GM19238 (cell line): Measurements from ENCODE around the gene EPHB1.
"Not testable (repeated sequence)": the region's sequence is repeated elsewhere in the genome, so short reads cannot be mapped to it uniquely, and the experiment has no call there.

Experiments
- DNase-seq: peaks from one replicate; pipeline ENCODE4 v3.0.0; 2011; ENCODE audit warnings: low spot score; ENCODE audit not compliant: insufficient read length

Gene EPHB1

GRCh38 chr3:135114551-135114950, 319.5 kb downstream of the EPHB1 start:
- DNase-seq, result not testable (repeated sequence)

DNA sequence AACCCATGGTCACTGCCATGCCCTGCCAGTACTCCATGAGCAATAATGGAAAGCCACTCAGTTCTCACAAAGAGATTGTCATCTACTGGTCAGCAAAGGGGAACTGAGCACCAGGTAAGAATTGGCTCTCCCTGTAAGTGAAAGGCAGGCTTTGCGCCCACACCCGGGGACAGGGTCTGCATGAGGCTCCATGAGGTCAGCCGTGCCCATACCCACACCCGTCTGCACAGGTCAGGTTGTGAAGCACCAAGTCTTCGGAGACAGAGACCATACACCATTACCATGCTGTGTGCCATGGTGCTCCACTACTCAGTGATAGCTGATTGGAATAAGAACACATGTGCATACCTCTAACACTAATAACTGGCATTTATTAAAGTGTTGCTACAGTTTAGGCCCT, 322.9 kb downstream of the EPHB1 start:
- no peak for DNase-seq

GRCh38 chr3:135118792-135119191, 323.7 kb downstream of the EPHB1 start:
- DNase-seq, result no peak

DNA sequence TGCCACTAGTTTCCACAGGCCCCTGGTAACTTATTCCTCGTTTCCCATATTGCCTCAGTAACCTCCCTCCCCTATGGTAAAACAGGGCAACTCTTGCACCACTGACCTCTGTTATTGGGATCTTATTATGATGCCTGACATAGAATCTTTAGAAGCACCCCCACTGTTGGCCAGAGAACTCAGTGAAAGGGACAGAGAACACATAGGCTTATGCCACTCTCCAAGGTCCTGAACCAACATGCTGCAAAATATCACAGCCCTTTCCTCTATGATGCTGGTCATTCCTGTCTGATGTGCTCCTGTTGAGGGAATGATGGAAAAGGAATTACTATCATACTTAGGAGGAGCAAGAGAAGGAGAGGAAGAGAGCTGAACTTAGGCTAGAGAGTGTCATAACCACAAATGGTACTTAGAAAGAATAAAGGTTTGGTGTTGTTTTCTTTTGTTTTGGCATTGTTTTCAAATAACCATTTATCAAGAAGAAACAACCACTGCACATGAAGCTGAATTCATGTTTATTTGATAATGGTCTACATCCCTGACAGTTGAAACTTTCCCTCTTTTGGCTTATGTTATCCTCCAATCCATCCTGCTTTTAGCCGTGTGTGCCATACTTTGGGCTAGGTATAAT, 330.2 kb downstream of the EPHB1 start:
- no peak for DNase-seq

DNA sequence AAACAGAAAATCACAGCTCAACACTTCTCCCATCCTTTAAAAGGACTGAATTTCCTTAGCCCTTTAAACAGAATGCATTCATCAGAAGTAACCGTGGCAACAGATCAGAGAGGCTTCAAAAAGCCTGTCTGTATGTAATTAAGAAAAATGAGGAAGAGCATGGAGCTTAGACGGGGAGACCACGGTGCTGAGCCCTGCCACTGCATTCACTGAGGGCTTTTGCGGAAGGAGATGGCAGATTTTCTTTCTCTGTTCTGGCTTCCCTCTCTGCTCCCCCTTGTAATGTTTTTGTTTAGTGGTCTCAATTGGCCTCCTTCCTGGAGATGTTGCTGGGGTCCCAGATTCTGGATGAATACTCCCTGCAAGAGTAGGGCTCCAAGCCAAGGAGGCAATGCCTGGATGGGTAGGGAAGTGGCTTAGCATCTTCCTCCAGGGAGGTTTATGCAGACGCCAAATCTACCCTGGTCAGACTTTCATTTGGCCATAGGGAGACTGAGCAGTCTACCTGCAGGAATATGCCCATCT, 332.9 kb downstream of the EPHB1 start:
- DNase-seq, result no peak

- DNase-seq, result no peak
These were observed 333.8 kb downstream of the EPHB1 start for GRCh38 chr3:135128818-135129217.

- DNase-seq, result no peak
These were observed 336.2 kb downstream of the EPHB1 start for GRCh38 chr3:135131290-135131689.

DNA sequence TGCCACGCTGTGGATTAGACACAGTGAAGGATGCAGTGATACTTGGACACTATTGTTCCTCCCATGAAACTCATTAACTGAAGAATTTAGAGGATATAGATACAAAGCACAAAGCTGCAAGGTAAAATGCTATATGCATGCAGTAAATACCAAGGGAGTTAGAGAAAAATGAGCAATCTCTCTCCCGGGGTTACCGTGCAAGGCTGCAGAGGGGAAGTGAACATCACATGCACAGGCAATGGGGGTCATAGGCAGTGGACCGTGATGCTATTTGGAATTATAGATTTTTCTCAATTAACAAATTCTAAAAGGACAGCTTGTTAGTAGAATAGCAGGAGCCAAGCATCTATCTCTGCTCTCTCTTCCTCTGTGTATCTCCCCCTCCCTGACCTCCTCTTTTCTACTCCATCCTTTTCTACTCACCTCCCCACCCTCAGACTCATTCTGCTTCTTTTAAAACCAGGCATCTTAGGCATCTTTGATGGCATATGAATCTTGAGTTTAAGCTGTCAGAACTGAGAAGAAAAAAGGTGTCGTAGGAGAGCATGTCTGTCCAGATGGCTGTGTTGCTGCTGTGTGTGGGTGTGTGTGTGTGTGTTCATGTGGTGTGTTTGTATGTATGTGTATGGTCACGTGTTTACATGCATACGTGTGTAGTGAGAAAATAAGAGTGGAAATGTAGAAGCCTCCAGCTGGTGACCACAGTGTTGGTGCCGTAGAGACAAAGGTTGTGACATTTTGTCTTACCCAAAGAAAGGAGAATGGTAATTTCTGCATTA, 339.0 kb downstream of the EPHB1 start:
- no peak for DNase-seq

- no peak for DNase-seq
These were observed 339.6 kb downstream of the EPHB1 start for GRCh38 chr3:135134684-135135075.

DNA sequence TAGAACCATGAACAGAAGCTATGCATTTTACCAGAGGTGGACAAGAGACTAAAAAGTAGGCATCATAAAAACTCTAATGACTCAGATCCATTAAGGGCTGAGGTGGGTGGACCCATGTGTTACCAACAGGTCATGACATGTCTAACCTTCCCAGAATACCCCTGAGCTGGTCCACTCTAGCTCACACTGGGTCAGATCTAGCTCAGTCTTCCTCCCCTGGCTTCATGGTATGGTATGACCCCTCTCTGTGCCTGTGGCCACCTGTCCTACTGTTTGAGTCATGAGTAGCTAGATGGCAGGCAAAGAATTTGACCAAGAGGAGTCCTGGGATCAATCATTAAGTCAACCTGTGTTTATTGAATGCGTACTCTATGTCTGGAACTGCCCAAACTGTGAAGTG, 340.4 kb downstream of the EPHB1 start:
- DNase-seq, result no peak

GRCh38 chr3:135136361-135137100, 341.5 kb downstream of the EPHB1 start:
- DNase-seq, result no peak

- DNase-seq, result no peak
These were observed 342.2 kb downstream of the EPHB1 start for GRCh38 chr3:135137296-135137695.

DNA sequence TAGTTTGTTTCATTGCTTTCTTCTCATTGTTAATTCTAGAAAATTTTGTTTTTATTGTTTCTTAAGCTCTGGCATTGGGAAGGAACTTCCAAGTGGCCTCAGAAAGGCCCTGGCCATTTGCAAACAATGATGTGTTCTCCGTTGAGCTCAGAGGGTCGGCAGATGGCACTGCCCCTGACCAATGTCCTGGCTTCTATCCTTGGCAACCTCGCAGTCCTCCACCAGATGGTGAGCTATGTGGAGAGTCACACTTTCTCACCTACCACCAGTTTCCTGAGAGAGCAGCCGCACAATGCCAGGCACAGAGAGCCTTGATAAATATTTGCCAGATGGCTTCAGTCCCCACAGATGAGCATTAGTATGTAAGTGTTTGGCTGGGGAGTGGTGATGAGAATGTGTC, 343.7 kb downstream of the EPHB1 start:
- no peak for DNase-seq

GRCh38 chr3:135140591-135140990, 345.5 kb downstream of the EPHB1 start:
- no peak for DNase-seq

DNA sequence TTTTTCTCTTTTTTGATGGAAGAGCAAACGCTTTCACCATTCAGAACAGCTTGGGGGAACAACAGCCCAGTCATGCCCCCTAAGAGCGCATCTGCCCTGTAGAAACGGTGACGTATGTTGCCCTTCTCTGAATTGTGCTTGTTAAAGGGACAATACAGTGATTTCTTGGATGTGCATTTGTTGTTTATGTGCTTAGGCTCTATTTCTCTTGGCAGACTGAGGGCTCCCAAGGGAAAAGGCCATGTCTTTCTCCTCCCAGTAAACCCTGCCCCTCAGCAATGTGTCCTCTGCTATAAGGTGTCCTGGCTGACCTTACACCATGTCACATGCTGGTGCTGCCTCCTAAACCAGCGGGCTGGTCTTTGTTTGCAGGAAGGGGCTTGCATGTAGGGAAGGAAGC, 346.1 kb downstream of the EPHB1 start:
- DNase-seq, result no peak

- DNase-seq, result no peak
These were observed 346.6 kb downstream of the EPHB1 start for GRCh38 chr3:135141672-135142071.

DNA sequence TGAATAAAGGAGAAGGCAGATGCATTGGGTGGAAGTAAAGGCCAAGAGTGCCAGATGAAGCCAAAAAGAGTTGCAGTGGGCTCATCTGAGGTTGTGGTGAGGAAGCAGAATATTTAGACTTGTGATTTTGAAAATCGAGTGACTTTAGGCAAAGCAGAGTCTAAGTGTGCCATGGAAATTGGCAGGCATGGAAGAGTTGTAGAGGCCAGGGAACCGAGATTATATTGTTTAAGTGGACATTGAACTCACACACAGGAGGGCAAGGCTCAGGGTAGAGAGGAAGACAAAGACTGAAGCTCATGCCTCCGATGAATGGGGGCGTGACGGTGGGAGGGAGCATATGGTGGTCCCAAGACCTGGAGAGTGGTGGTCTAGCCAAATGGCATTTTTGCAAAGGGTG, 347.5 kb downstream of the EPHB1 start:
- DNase-seq, result no peak

DNA sequence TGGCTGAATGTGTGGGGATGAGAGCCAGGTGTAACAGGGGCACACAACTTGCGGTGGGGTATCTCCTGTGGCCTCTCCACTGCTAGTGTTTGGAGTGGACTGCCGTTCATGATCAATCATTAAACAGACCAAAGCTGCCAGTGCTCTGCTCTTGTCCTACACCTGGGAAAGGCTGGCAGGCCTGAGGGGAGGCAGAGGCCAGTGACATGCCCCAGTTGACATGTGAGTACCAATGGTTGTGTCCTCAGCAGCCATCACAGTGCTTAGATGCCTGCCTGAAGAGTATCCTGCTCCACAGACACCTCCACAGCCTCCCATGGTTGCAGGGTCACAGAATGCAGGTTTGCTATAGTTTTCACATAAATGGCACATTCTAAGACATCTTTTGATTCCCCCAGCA, 348.4 kb downstream of the EPHB1 start:
- no peak for DNase-seq

- no peak for DNase-seq
These were observed 350.5 kb downstream of the EPHB1 start for GRCh38 chr3:135145581-135145980.

DNA sequence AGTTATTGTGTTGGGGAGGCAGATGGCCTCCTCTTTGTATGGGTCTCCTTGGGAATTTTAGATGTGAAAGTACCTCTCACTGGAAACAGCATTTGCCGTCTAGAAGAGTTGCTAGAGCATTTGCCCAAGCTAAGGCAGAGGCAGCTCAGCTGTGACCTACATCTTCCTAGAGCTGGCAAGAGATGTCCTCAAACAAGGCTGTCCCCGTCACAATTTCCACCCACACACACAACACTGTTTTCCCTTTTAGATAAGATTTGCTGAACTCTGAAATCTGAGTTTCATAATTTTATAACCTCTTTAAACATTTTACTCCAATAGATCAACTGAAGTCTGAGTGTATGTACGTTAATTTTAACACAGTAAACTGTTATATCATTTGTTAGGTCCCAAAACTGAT, 352.6 kb downstream of the EPHB1 start:
- no peak for DNase-seq

- no peak for DNase-seq
These were observed 353.4 kb downstream of the EPHB1 start for GRCh38 chr3:135148398-135149020.
